Calu3 (cell line): ENCODE results near the gene CXCL12. TPM values are rescaled to one million over a fixed set of nuclear protein-coding genes. Genes with fewer than 3 reads are reported as not detected.

Source experiments
- BruUV-seq: library from RNA; stranded (reverse); fragments of 400-500 nt; replicated peaks from 2 replicates; lab custom pipeline; 2021; lab: Mats Ljungman, UMichigan
- CTCF ChIA-PET: fragments of 300-600 bp; sonication (Branson Sonifier 250); formaldehyde crosslinking; loops from one replicate; lab custom pipeline; 2022; ENCODE audit warnings: antibody characterized with exemption; lab: Charles Lee
- DNase-seq: peaks from one replicate; pipeline ENCODE4 v3.0.0; 2022
- H3K27ac Mint-ChIP-seq: one replicate; pipeline ENCODE4 v1.8.0; 2022; ENCODE audit warnings: mixed read lengths; ENCODE audit not compliant: unreplicated experiment
- H3K27me3 Mint-ChIP-seq: one replicate; pipeline ENCODE4 v1.8.0; 2022; ENCODE audit warnings: mixed read lengths; ENCODE audit not compliant: unreplicated experiment
- H3K36me3 Mint-ChIP-seq: one replicate; pipeline ENCODE4 v1.8.0; 2022; ENCODE audit warnings: mild to moderate bottlenecking, moderate library complexity, mixed read lengths; ENCODE audit not compliant: insufficient read depth, unreplicated experiment
- H3K4me1 Mint-ChIP-seq: one replicate; pipeline ENCODE4 v1.8.0; 2022; ENCODE audit warnings: mild to moderate bottlenecking, low read depth, mixed read lengths; ENCODE audit not compliant: unreplicated experiment
- H3K4me3 Mint-ChIP-seq: one replicate; pipeline ENCODE4 v1.8.0; 2022; ENCODE audit warnings: mild to moderate bottlenecking, low read depth, moderate library complexity, mixed read lengths; ENCODE audit not compliant: unreplicated experiment
- H3K9me3 Mint-ChIP-seq: one replicate; pipeline ENCODE4 v1.8.0; 2022; ENCODE audit warnings: low read depth, mixed read lengths; ENCODE audit not compliant: unreplicated experiment
- intact Hi-C: fragments of 100-400 bp; cut with micrococcal nuclease; formaldehyde crosslinking; loops from one replicate; pipeline ENCODE4 v1.10.0; 2022; ENCODE audit not compliant: unreplicated experiment
- total RNA-seq: library from RNA; stranded (reverse); gene quantifications from 2 replicates; pipeline ENCODE4 v1.2.3, GENCODE V29; 2022
- TF ChIP-seq, protein P1 (sequence below): fragments of 200-600 bp; IDR thresholded peaks from one replicate; pipeline ENCODE4 v1.8.0; 2022; ENCODE audit warnings: antibody characterized with exemption; ENCODE audit not compliant: unreplicated experiment

CXCL12 gene
- total RNA-seq, 1 experiment from 2014 or later: not detected

DNA sequence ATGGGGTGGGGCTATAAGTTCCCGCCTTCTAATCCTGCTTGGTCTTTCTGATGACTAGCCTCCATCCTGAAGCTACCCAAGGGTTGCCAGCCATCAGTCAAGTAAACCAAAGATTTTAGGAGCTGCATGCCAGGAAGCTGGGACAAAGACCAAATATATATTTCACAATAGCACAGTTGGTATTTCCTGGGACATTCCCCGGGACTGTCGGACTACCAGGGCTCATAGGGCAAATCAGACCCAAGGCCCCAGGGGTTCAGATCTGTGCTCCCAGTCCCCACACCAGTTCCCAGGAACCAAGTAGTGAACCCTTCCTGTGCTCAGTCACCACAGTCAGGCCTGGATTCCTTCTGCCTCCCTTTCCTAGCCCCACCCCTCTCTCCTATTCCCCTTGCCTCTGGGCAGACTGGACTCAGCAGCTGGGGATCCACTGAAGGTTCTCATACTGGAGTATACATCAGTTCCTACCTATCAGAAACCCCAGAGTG lies 5.7 kb upstream of the CXCL12 start:
- Mint-ChIP-seq H3K4me3 (no peak overlapping the region), H3K4me1 (no peaks in the 10 kb centered on the region), H3K9me3 (no peaks in the 10 kb centered on the region), H3K36me3 (no peaks in the 10 kb centered on the region), H3K27me3 (peaks cover 58% of the 10 kb centered on the region), H3K27ac (no peak overlapping the region)
- intact Hi-C loops: no loop called here
- TF ChIP-seq, protein P1, sequence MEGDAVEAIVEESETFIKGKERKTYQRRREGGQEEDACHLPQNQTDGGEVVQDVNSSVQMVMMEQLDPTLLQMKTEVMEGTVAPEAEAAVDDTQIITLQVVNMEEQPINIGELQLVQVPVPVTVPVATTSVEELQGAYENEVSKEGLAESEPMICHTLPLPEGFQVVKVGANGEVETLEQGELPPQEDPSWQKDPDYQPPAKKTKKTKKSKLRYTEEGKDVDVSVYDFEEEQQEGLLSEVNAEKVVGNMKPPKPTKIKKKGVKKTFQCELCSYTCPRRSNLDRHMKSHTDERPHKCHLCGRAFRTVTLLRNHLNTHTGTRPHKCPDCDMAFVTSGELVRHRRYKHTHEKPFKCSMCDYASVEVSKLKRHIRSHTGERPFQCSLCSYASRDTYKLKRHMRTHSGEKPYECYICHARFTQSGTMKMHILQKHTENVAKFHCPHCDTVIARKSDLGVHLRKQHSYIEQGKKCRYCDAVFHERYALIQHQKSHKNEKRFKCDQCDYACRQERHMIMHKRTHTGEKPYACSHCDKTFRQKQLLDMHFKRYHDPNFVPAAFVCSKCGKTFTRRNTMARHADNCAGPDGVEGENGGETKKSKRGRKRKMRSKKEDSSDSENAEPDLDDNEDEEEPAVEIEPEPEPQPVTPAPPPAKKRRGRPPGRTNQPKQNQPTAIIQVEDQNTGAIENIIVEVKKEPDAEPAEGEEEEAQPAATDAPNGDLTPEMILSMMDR: no peak
- CTCF ChIA-PET: interaction anchor here (0.7 kb wide), 2 partner anchors 484 to 1633 kb away, joined by 3 to 6 read pairs; no protein-coding TSS in a partner anchor
- no peak for DNase-seq
- no TSS peak for BruUV-seq

DNA sequence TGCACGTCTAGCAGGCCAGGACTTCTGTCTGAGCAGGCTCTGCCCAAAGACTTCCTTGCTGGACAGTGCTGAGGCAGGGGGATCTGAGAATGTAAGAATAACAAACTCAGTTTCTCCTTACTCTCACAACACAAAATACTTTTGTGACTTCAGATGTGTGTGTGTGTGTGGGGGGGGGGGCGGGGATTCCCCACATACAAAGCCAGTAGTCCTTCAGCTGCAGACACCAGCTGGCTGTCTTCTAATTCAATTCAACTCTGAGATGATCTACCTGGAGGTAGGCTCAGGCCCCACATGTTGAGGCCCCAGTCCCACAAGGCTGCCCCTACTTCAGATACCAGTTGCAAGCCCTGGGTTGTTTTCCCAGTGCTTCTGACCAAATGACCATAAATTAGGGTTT lies 4.7 kb upstream of the CXCL12 start:
- intact Hi-C loops: loop anchor here (10.0 kb wide), 1 partner anchor 75 kb away; no protein-coding TSS in a partner anchor
- no TSS peak for BruUV-seq
- TF ChIP-seq, protein P1: no peak
- Mint-ChIP-seq H3K9me3 (no peaks in the 10 kb centered on the region), H3K36me3 (no peaks in the 10 kb centered on the region), H3K4me3 (no peak overlapping the region), H3K27me3 (peaks cover 58% of the 10 kb centered on the region), H3K4me1 (no peaks in the 10 kb centered on the region), H3K27ac (no peak overlapping the region)
- DNase-seq: no peak
- CTCF ChIA-PET: interaction anchor here (0.7 kb wide), 1 partner anchor 211 kb away, joined by 6 read pairs; no protein-coding TSS in a partner anchor

GRCh38 chr10:44389150-44389549 lies 4.3 kb upstream of the CXCL12 start:
- no peaks in the 10 kb centered on the region for H3K36me3 Mint-ChIP-seq
- BruUV-seq: no TSS peak
- no peaks in the 10 kb centered on the region for H3K9me3 Mint-ChIP-seq
- H3K27ac Mint-ChIP-seq: no peak overlapping the region
- CTCF ChIA-PET: no interaction called here
- peaks cover 57% of the 10 kb centered on the region for H3K27me3 Mint-ChIP-seq
- intact Hi-C loops: loop anchor here (10.0 kb wide), 1 partner anchor 74 kb away; no protein-coding TSS in a partner anchor
- no peaks in the 10 kb centered on the region for H3K4me1 Mint-ChIP-seq
- TF ChIP-seq, protein P1: no peak
- no peak overlapping the region for H3K4me3 Mint-ChIP-seq
- no peak for DNase-seq

- no TSS peak for BruUV-seq
- H3K36me3 Mint-ChIP-seq: no peaks in the 10 kb centered on the region
- CTCF ChIA-PET: no interaction called here
- H3K4me3 Mint-ChIP-seq: no peak overlapping the region
- DNase-seq: no peak
- peaks cover 56% of the 10 kb centered on the region for H3K27me3 Mint-ChIP-seq
- H3K9me3 Mint-ChIP-seq: no peaks in the 10 kb centered on the region
- intact Hi-C loops: loop anchor here (10.0 kb wide), 1 partner anchor 74 kb away; no protein-coding TSS in a partner anchor
- no peaks in the 10 kb centered on the region for H3K4me1 Mint-ChIP-seq
- H3K27ac Mint-ChIP-seq: no peak overlapping the region
- TF ChIP-seq, protein P1: no peak
Measured at GRCh38 chr10:44388641-44389040, 3.7 kb upstream of the CXCL12 start.
